Activated CD8-positive, alpha-beta T cell treated with anti-CD3 and anti-CD28 coated beads for 36 hours (primary cell): ENCODE results near the gene BTBD3. TPM values are rescaled to one million over a fixed set of nuclear protein-coding genes. Genes with fewer than 3 reads are reported as not detected.

Source experiments
- ATAC-seq: fragments of 200-7000 bp; cut with Tn5 transposase; one replicate; pipeline ENCODE4 v1.10.0; 2021; ENCODE audit warnings: mild to moderate bottlenecking, moderate library complexity
- CTCF ChIA-PET: fragments of 350-600 bp; sonication (Branson Sonifier 250); formaldehyde crosslinking; loops from one replicate; lab custom pipeline; 2021; ENCODE audit warnings: antibody characterized with exemption; lab: Charles Lee
- POLR2A ChIA-PET: fragments of 350-600 bp; sonication (Branson Sonifier 250); formaldehyde crosslinking; loops from one replicate; lab custom pipeline; 2021; ENCODE audit warnings: antibody characterized with exemption; lab: Charles Lee
- DNase-seq: peaks from one replicate; pipeline ENCODE4 v3.0.0-alpha.2; 2020
- H3K27ac Mint-ChIP-seq: one replicate; pipeline ENCODE4 v1.8.0; 2021; ENCODE audit warnings: mild to moderate bottlenecking, mixed read lengths
- H3K27me3 Mint-ChIP-seq: one replicate; pipeline ENCODE4 v1.8.0; 2021; ENCODE audit warnings: mixed read lengths
- H3K36me3 Mint-ChIP-seq: one replicate; pipeline ENCODE4 v1.8.0; 2021; ENCODE audit warnings: low read depth, mixed read lengths
- H3K4me1 Mint-ChIP-seq: one replicate; pipeline ENCODE4 v1.8.0; 2021; ENCODE audit warnings: low read depth, mixed read lengths
- H3K4me3 Mint-ChIP-seq: one replicate; pipeline ENCODE4 v1.8.0; 2021; ENCODE audit warnings: mild to moderate bottlenecking, moderate library complexity, mixed read lengths
- H3K9me3 Mint-ChIP-seq: one replicate; pipeline ENCODE4 v1.8.0; 2021; ENCODE audit warnings: mixed read lengths
- intact Hi-C: fragments of 100-400 bp; cut with micrococcal nuclease; formaldehyde crosslinking; loops from one replicate; pipeline ENCODE4 v1.10.0; 2022
- total RNA-seq, 2 experiments: library from RNA; stranded (reverse); gene quantifications; one replicate each; pipeline ENCODE4 v1.2.3, GENCODE V29; 2021
- TF ChIP-seq, protein P1 (sequence below): fragments of 200-600 bp; IDR thresholded peaks from one replicate; pipeline ENCODE4 v1.8.0; 2022; ENCODE audit warnings: antibody characterized with exemption, mild to moderate bottlenecking

Gene BTBD3
- total RNA-seq, 2 experiments from 2014 or later: 4.9 to 5.3 TPM

DNA sequence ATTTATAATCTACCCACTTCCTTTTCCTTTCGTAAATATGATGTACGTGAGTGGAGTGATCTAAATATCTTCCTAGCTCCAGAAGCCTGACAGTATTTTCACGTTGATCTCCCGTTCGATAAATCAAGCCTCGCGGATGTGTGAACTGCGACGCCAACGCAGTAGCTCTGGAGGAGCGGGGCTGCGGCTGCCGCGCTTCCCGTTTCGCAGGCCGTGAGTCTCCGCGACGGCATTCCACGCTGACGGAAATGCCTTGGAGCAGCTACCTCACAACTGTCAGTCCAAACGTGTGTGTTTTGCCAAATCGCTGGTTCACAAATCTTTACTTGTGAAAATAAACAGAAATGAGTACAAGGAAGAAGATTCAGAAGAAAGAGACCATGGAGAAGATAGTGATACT, 41.2 kb downstream of the BTBD3 start:
- Mint-ChIP-seq H3K27me3 (peaks cover 3% of the 10 kb centered on the region), H3K36me3 (no peaks in the 10 kb centered on the region), H3K27ac (no peak overlapping the region), H3K4me1 (no peaks in the 10 kb centered on the region), H3K9me3 (peaks cover 4% of the 10 kb centered on the region), H3K4me3 (no peak overlapping the region)
- ATAC-seq: no peak
- TF ChIP-seq, protein P1, sequence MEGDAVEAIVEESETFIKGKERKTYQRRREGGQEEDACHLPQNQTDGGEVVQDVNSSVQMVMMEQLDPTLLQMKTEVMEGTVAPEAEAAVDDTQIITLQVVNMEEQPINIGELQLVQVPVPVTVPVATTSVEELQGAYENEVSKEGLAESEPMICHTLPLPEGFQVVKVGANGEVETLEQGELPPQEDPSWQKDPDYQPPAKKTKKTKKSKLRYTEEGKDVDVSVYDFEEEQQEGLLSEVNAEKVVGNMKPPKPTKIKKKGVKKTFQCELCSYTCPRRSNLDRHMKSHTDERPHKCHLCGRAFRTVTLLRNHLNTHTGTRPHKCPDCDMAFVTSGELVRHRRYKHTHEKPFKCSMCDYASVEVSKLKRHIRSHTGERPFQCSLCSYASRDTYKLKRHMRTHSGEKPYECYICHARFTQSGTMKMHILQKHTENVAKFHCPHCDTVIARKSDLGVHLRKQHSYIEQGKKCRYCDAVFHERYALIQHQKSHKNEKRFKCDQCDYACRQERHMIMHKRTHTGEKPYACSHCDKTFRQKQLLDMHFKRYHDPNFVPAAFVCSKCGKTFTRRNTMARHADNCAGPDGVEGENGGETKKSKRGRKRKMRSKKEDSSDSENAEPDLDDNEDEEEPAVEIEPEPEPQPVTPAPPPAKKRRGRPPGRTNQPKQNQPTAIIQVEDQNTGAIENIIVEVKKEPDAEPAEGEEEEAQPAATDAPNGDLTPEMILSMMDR: no peak
- CTCF ChIA-PET: no interaction called here
- intact Hi-C loops: no loop called here
- DNase-seq: no peak
- POLR2A ChIA-PET: no interaction called here

DNA sequence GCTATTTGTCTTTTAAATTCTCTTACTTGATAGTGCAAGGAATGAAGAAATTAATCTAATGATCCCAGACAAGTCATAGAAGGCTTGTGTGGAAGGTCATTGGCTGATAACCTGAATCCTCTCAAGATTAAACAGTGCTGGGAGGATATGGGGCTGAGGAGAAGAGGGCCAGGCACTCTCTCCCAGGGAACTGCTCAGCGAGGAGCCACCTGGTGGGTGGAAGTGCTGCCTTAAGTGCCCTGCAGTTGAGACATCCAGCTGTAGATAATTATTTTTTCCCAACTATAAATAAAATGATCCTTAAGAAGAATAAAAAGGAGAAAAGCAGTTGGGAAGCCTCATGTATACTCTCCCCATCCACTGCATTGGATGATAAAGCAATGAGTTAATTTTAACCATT, 47.9 kb downstream of the BTBD3 start:
- TF ChIP-seq, protein P1: no peak
- no peak for ATAC-seq
- Mint-ChIP-seq H3K4me3 (no peak overlapping the region), H3K36me3 (no peaks in the 10 kb centered on the region), H3K27ac (no peak overlapping the region), H3K4me1 (no peaks in the 10 kb centered on the region), H3K27me3 (no peaks in the 10 kb centered on the region), H3K9me3 (peaks cover 1% of the 10 kb centered on the region)
- ChIA-PET POLR2A (interaction anchor here (0.7 kb wide), 1 partner anchor 15 kb away, joined by 3 read pairs; no protein-coding TSS in a partner anchor), CTCF (no interaction called here)
- intact Hi-C loops: no loop called here
- no peak for DNase-seq

DNA sequence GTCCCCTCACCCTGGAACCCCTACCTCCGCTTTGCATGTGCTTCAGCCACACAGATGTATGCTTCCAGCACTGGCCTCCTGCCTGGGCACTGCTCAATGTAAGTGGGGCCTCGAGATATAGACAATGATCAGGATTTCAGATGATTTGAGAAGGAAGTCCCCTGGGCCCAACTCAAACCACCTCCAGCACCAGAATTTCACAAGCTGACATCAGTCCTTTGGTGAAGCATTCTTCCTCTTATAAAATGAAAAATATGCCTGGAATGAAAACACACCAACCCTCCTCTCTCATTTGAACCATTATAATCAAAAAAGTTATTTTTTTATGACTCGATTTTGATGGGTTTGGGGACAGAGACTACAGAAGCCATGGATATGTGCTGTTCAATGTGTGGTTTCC, 48.5 kb downstream of the BTBD3 start:
- Mint-ChIP-seq H3K27me3 (no peaks in the 10 kb centered on the region), H3K27ac (no peak overlapping the region), H3K36me3 (no peaks in the 10 kb centered on the region), H3K4me3 (no peak overlapping the region), H3K9me3 (peaks cover 1% of the 10 kb centered on the region), H3K4me1 (no peaks in the 10 kb centered on the region)
- DNase-seq: no peak
- intact Hi-C loops: no loop called here
- no peak for ATAC-seq
- POLR2A ChIA-PET: no interaction called here
- TF ChIP-seq, protein P1: no peak
- CTCF ChIA-PET: no interaction called here

DNA sequence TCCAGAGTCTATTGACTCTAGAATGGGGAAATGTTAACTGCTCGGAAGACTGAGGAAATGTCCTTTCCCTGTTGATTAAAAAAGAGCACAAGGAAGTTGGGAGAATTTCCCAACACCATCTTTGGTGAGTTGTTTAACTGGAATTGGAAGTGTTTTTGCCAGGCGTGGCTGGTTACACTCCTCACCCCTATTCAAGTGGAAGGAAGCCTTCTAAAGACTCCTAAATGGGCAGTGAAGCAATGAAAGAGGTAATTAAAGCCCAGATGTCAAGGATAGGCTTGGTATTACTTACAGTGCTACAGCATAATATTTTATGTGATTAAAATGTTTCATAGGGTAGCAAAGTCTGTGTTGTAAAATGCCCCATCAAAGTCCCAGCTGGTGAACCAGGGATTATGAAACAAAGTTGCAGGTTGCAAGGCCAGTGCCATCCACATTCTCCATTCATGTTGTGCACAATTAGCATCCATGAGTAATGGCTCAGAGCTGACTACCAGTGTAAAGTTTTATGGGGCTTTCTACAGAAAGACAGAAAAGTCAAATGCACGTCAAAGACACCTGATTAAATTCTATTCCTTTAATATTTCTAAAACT, 52.6 kb downstream of the BTBD3 start:
- POLR2A ChIA-PET: no interaction called here
- no peaks in the 10 kb centered on the region for H3K36me3 Mint-ChIP-seq
- no peak overlapping the region for H3K27ac Mint-ChIP-seq
- ATAC-seq (no peak), DNase-seq (no peak)
- no peaks in the 10 kb centered on the region for H3K27me3 Mint-ChIP-seq
- peaks cover 1% of the 10 kb centered on the region for H3K9me3 Mint-ChIP-seq
- CTCF ChIA-PET: no interaction called here
- no peak overlapping the region for H3K4me3 Mint-ChIP-seq
- TF ChIP-seq, protein P1: no peak
- intact Hi-C loops: no loop called here
- H3K4me1 Mint-ChIP-seq: no peaks in the 10 kb centered on the region

DNA sequence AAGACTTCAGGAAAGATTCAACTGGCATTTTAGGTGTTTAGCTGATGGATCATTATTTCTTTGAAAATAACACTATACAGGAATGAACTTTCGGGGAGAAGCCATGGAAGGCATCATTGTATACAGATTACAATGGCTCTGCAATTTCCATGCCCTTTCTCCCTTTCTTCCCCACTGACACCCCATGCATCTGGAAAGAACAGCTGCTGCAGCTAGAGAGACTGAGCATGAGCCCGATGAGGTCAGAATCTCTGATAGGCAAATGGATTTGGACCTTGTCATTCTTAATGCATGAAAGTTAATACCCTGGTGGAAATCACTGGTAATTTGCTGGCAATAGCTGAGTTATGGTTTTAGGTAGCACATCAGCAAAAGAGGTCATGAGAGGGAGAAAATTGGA, 54.8 kb downstream of the BTBD3 start:
- POLR2A ChIA-PET: no interaction called here
- no peak for DNase-seq
- Mint-ChIP-seq H3K9me3 (peaks cover 4% of the 10 kb centered on the region), H3K27ac (no peak overlapping the region), H3K4me1 (no peaks in the 10 kb centered on the region), H3K4me3 (no peak overlapping the region), H3K27me3 (no peaks in the 10 kb centered on the region), H3K36me3 (no peaks in the 10 kb centered on the region)
- intact Hi-C loops: no loop called here
- TF ChIP-seq, protein P1: no peak
- no peak for ATAC-seq
- CTCF ChIA-PET: no interaction called here
